C1 segment of cervical spinal cord (tissue), 14 donors: ENCODE measurements around the gene CEP41.

Source experiments
- DNase-seq, 14 donors: peaks; one replicate each; lab custom pipeline; 2025; lab: John Stamatoyannopoulos, UW

CEP41 gene

GRCh38 chr7:130369110-130369711 lies 71.6 kb downstream of the CEP41 start:
- DNase-seq = no peak

DNA sequence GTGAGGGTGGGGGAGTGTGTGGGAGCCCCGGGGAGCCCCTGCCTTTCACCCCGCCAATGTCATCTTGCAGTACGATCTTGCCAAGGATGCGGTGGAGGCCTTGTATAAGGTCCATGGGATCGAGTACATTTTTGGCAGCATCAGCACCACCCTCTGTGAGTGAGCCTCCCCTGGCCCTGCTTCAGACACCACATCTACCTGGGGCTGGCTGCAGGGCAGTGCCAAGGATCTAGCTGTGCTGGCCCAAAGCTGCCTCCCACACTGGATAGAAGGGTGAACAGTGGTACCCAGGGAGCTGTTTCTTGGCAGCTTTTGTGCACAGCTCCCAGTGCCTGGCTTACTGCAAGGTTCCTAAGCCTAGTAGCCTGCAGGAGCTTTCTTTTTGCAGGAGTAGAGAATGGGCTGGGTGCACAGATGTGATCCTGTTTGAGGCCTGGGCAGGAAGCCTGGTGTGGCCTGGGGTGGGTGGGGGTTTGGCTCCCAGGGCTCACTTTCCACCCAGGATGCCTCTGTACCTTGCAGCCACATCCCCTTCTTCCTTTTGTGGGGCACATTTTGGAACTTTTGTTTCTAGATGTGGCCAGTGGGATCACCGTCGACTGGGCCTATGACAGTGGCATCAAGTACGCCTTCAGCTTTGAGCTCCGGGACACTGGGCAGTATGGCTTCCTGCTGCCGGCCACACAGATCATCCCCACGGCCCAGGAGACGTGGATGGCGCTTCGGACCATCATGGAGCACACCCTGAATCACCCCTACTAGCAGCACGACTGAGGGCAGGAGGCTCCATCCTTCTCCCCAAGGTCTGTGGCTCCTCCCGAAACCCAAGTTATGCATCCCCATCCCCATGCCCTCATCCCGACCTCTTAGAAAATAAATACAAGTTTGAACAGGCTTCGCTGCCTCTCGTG lies 72.7 kb downstream of the CEP41 start:
- no peak for DNase-seq

DNA sequence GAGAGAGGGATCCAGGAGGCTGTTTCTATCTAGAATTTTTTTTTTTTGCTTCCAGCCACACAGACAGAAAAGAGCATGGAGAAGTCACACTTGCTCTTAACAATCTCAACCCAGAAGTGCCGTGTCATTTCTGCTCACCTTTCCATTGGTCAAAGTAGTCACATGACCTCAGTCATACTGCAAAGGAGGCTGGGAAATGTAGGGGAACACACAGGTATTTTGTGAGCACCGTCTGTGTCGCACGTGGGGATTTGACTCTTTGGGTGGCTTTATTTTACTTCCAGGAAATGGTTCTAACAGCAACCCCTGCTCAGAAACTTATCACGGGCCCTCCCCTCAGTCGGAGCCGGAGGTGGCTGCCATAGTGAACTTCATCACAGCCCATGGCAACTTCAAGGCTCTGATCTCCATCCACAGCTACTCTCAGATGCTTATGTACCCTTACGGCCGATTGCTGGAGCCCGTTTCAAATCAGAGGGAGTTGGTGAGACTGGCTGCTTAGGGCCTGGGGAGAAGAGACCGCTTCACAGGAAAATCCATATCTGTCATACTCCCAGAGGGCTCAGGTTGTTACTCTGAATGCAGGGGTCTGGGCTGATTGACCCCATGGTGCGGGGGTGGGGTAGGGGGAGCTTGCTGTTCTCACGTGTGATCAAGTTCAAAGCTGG lies 73.6 kb downstream of the CEP41 start:
- DNase-seq = no peak

DNA sequence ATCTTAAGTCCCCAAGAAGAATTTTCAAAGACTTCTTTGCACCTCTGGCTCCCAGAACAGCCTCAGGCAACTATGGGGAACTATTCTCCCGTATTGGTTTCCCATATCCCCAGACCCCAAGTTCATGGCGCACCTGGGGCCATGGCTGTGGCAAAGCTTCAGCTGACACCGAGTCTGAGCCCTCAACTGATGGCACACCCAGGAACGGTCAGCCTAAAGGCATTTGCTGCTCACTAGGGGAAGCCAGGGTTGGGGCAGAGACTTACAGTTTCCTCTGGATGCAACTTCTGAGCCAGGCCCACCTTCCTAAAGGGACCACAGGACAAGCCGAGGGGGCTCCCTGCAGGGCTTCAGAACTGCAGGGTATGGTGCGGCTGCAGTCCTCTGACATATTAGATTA lies 74.3 kb downstream of the CEP41 start:
- no peak for DNase-seq

DNA sequence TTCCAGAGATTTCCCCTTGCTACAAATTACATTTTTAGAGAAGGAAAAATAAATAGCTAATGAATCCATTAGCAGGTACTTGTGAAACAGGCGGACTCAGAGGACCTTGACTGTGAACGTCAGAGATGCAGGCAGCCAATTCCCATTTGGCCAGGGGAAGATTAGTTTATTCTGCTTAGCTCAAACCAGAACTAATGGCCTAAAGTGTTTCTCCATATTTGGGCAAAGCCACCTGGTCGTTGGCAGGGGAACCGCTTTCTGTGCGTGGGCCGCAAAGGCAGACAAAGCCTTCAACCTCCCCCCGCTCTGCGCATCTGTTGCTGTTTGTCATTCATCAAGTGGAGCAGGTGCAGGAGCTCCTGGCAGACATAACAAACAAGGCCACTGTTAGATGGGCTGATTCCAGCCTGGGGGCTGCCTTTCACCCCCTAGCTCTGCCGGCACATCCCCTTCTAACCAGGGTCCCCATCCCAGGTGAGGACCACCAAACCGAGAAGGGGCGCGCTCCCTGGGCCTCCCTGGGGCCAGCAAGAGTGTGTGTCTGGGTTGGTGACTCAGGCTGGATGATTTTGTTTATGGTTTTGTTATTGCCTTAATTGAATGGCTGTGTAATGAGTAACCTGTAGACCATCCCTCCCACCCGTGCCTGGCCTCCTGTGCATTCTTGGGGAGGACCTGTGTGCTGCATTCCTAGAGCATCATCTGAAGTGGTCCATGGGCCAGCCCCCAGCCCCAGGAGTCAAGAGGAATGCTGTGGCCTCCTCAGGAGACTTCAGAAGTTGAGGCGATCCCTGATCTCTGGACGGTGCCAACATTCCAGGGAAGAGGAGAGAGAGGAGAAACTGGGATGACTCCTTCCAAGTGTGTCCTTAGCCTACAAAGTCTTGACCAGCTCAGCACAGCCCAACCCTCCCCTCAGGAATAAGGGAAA lies 75.0 kb downstream of the CEP41 start:
- DNase-seq = peak in 3 of 14 donors; percentile 10 to 67 (median 11)

- DNase-seq = no peak
Measured at GRCh38 chr7:130365088-130365487, 75.7 kb downstream of the CEP41 start.

- DNase-seq = no peak
Measured at GRCh38 chr7:130364451-130364850, 76.4 kb downstream of the CEP41 start.

DNA sequence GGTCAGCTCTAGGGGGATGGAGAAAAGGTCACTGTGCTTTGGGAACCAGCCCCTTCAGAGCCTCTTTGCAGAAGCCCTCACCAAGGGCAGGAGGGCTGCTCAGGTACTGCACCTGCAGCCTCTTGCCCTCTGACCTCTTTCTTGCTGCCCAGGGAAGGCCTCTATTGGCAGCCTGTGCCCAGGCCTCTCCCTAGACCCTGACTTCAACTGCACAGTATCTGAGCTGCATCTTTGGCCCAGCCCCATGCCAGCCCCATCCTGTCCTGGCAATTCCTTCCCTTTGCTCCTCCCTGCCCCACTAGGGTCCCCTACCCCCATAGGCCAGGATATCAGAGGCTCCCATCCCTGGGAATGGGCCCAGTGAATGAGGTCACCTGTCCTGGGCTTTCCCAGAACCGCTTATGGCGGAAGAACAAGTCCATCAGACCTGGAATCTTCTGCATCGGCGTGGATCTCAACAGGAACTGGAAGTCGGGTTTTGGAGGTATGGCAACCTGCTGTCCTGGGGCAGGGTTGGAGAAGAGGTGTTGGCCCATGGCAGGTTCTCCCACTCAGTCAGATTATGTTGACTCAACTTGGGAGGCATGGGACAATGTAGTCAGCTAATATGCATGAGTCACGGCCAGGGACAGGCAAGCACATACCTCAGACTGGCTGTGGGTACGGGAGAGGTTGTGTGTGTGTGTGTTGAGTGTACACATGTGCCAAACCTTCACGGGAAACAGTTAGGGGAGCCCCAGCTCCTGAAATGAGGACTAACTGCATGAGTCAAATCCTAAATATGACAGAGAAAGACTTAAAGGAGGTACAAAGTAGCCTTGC lies 77.6 kb downstream of the CEP41 start:
- no peak for DNase-seq

DNA sequence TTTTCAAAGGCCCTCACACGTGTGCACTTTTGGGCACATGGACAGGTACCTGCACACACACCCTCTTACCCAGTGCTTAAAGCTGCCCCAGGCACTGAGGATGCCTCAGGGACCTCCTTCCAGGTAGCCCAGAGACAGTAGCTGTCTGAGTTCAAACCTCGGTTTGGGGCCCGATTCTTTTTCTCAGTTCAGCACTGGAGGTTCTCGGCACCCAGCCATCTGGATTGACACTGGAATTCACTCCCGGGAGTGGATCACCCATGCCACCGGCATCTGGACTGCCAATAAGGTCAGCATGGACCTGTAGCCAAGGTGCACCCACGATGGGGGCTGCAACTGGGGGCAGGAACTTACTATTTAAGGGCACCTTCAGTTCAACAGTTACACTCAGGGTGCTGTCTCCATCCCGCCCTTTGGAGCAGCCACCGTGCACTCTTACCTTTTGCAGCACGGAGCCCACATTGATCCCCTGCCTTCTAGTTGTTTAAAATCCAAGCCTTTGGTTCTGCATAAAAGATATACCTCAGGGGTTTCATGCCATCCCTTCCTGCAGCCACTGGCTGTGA lies 78.5 kb downstream of the CEP41 start:
- DNase-seq = no peak

GRCh38 chr7:130361681-130362080 lies 79.1 kb downstream of the CEP41 start:
- DNase-seq = no peak

DNA sequence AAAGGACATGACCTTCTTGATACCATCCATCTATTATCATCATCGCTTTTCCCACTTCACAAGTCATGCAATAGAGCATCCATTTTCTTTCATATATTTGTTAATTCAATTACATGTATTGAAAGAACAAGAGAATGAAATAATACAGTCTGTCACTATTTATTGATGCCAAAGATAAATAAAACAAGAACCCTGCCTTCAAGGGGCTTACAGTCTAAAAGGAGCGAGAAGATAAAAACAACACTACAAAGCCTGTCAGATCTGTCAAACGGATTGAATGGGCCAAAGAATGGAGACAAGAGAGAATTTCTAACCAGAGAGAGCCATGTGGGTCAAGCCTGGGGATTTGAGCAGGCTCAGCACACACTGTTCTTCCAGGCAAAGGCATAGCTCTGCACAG lies 80.3 kb downstream of the CEP41 start:
- no peak for DNase-seq

GRCh38 chr7:130359276-130359857 lies 81.4 kb downstream of the CEP41 start:
- no peak for DNase-seq

GRCh38 chr7:130358471-130358870 lies 82.3 kb downstream of the CEP41 start:
- DNase-seq = no peak

- DNase-seq = peak in 2 of 14 donors; percentile 47 to 69
Measured at GRCh38 chr7:130356876-130357611, 83.8 kb downstream of the CEP41 start.

- DNase-seq = peak in 2 of 14 donors; percentile 14 to 33
Measured at GRCh38 chr7:130356121-130356875, 84.5 kb downstream of the CEP41 start.

- DNase-seq = no peak
Measured at GRCh38 chr7:130353196-130353595, 87.6 kb downstream of the CEP41 start.

GRCh38 chr7:130352194-130353074 lies 88.4 kb downstream of the CEP41 start:
- DNase-seq = no peak

- DNase-seq = no peak
Measured at GRCh38 chr7:130351791-130352090, 89.1 kb downstream of the CEP41 start.
